Sciatic nerve (tissue), 2 donors: ENCODE measurements around the gene ABL2. TPM values are rescaled to one million over a fixed set of nuclear protein-coding genes. Genes with fewer than 3 reads are reported as not detected.
"Not testable (repeated sequence)": the region's sequence is repeated elsewhere in the genome, so short reads cannot be mapped to it uniquely, and the experiment has no call there.

Experiments
- ATAC-seq: fragments of 200-7000 bp; cut with Tn5 transposase; one replicate; pipeline ENCODE4 v1.9.1; 2020; ENCODE audit warnings: mild to moderate bottlenecking, moderate library complexity
- DNase-seq: peaks from one replicate; pipeline ENCODE4 v3.0.0-alpha.2; 2020; ENCODE audit warnings: low spot score
- intact Hi-C: fragments of 100-400 bp; cut with DNase I; formaldehyde crosslinking; loops from one replicate; pipeline ENCODE4 v1.14.2; 2022
- total RNA-seq: library from RNA; stranded (reverse); fragmentation: NEBNext Ultra II Directional; extraction: Animal tissue kit (Norgen Biotek cat#: 25700); gene quantifications from one replicate; pipeline ENCODE4 v1.2.1, GENCODE V29; 2021
- donor health status: DM: no; HTN: no; CAD: no.
- donor health status: DM: no; HTN: no; CAD: no.

Gene ABL2
- 59.4 TPM for total RNA-seq

GRCh38 chr1:179229214-179230140 is at the start of gene ABL2:
Gene ABL2, minus strand, starts transcription at chr1:179229677. Its CDS starts 280 bp downstream, at chr1:179229397.
- ATAC-seq (peak; percentile 59), DNase-seq (peak; percentile 70)
- intact Hi-C loops, result no loop called here

- ATAC-seq, result no peak
- DNase-seq, result no peak
- intact Hi-C loops, result no loop called here
Observed at GRCh38 chr1:179278920-179279319, 49.4 kb upstream of the ABL2 start.

- ATAC-seq, intact Hi-C loops, DNase-seq: not testable (repeated sequence)
Observed at GRCh38 chr1:179274424-179274823, 44.9 kb upstream of the ABL2 start.

- intact Hi-C loops, result no loop called here
- ATAC-seq, result no peak
- DNase-seq, result no peak
Observed at GRCh38 chr1:179269071-179269470, 39.6 kb upstream of the ABL2 start.

GRCh38 chr1:179264507-179264906 is 35.0 kb upstream of the ABL2 start:
- DNase-seq, result no peak
- no peak for ATAC-seq
- intact Hi-C loops, result no loop called here

- intact Hi-C loops, result no loop called here
- DNase-seq, result no peak
- no peak for ATAC-seq
Observed at GRCh38 chr1:179263121-179263520, 33.6 kb upstream of the ABL2 start.

- intact Hi-C loops, result no loop called here
- ATAC-seq, result no peak
- no peak for DNase-seq
Observed at GRCh38 chr1:179262183-179262582, 32.7 kb upstream of the ABL2 start.

- DNase-seq (no peak), ATAC-seq (no peak)
- intact Hi-C loops, result no loop called here
Observed at GRCh38 chr1:179253286-179253972, 24.0 kb upstream of the ABL2 start.

- no peak for DNase-seq
- intact Hi-C loops, result no loop called here
- ATAC-seq, result no peak
Observed at GRCh38 chr1:179252606-179253005, 23.1 kb upstream of the ABL2 start.

GRCh38 chr1:179251675-179252074 is 22.2 kb upstream of the ABL2 start:
- DNase-seq (no peak), ATAC-seq (peak; percentile 64)
- intact Hi-C loops, result no loop called here

- intact Hi-C loops, result no loop called here
- no peak for DNase-seq
Observed at GRCh38 chr1:179247923-179248322, 18.4 kb upstream of the ABL2 start.

GRCh38 chr1:179245426-179245825 is 15.9 kb upstream of the ABL2 start:
- ATAC-seq, DNase-seq, intact Hi-C loops: not testable (repeated sequence)

More at GRCh38 chr1:179247923-179248322, 18.4 kb upstream of the ABL2 start:
- no peak for ATAC-seq

GRCh38 chr1:179241530-179242097 is 12.1 kb upstream of the ABL2 start:
- no peak for ATAC-seq
- intact Hi-C loops, result no loop called here

GRCh38 chr1:179237222-179237621 is 7.7 kb upstream of the ABL2 start:
- DNase-seq (no peak), ATAC-seq (no peak)
- intact Hi-C loops, result no loop called here

More at GRCh38 chr1:179241530-179242097, 12.1 kb upstream of the ABL2 start:
- DNase-seq, result no peak

- DNase-seq (no peak), ATAC-seq (no peak)
- intact Hi-C loops, result no loop called here
Observed at GRCh38 chr1:179234863-179235262, 5.4 kb upstream of the ABL2 start.

GRCh38 chr1:179231923-179232322 is 2.4 kb upstream of the ABL2 start:
- intact Hi-C loops, result no loop called here
- no peak for DNase-seq
- ATAC-seq, result no peak

GRCh38 chr1:179230721-179231120 is 1.2 kb upstream of the ABL2 start:
- ATAC-seq, result peak; percentile 31
- intact Hi-C loops, result no loop called here
- DNase-seq, result no peak

GRCh38 chr1:179230251-179230650 is 774 bp upstream of the ABL2 start:
- DNase-seq, result no peak
- intact Hi-C loops, result no loop called here
- ATAC-seq, result no peak

GRCh38 chr1:179228783-179229213 is 679 bp downstream of the ABL2 start:
- intact Hi-C loops, result no loop called here
- ATAC-seq (peak; percentile 68), DNase-seq (peak; percentile 73)

- ATAC-seq (no peak), DNase-seq (no peak)
- intact Hi-C loops, result no loop called here
Observed at GRCh38 chr1:179226738-179227137, 2.7 kb downstream of the ABL2 start.
